DOHH2 (cell line): ENCODE measurements around the gene UBE2F.

Experiments used
- H3F3A ChIP-seq: fragments of 200-600 bp; sonication (generic), shearing (Covaris generic); 2 replicates; pipeline ENCODE4 v1.6.0; 2016; ENCODE audit warnings: antibody characterized with exemption, mild to moderate bottlenecking; ENCODE audit not compliant: control insufficient read depth, insufficient read depth
- H3K27ac ChIP-seq: fragments of 200-600 bp; sonication (generic); 2 replicates; pipeline ENCODE4 v1.5.1; 2014; ENCODE audit warnings: low read depth, mild to moderate bottlenecking, low read length, moderate library complexity
- H3K27me3 ChIP-seq: fragments of 200-600 bp; sonication (generic); 2 replicates; pipeline ENCODE4 v1.6.1; 2014; ENCODE audit warnings: mild to moderate bottlenecking, low read length, mixed read lengths; ENCODE audit not compliant: control insufficient read depth
- H3K36me3 ChIP-seq: fragments of 200-600 bp; sonication (generic); 2 replicates; pipeline ENCODE4 v1.6.1; 2014; ENCODE audit warnings: mild to moderate bottlenecking, low read length, moderate library complexity, mixed read lengths; ENCODE audit not compliant: control insufficient read depth
- H3K4me1 ChIP-seq: fragments of 200-600 bp; sonication (generic); 2 replicates; pipeline ENCODE4 v1.6.1; 2014; ENCODE audit warnings: mild to moderate bottlenecking, low read length, mixed read lengths; ENCODE audit not compliant: control insufficient read depth
- H3K4me2 ChIP-seq: fragments of 200-600 bp; sonication (generic); 2 replicates; pipeline ENCODE4 v1.6.0; 2014; ENCODE audit warnings: mild to moderate bottlenecking, low read length, moderate library complexity
- H3K4me3 ChIP-seq: fragments of 200-600 bp; sonication (generic); 2 replicates; pipeline ENCODE4 v1.5.1; 2014; ENCODE audit warnings: mild to moderate bottlenecking, low read length, mixed read lengths
- H3K79me2 ChIP-seq: fragments of 200-600 bp; sonication (generic); 2 replicates; pipeline ENCODE4 v1.6.1; 2014; ENCODE audit warnings: mild to moderate bottlenecking, low read length, mixed read lengths; ENCODE audit not compliant: control insufficient read depth
- H3K9me2 ChIP-seq: fragments of 200-600 bp; sonication (generic); replicated peaks from 2 replicates; pipeline ENCODE4 v1.6.1; 2014; ENCODE audit warnings: mild to moderate bottlenecking, low read length, mixed read lengths; ENCODE audit not compliant: control insufficient read depth
- H3K9me3 ChIP-seq: fragments of 200-600 bp; sonication (generic); 2 replicates; pipeline ENCODE4 v1.6.1; 2014; ENCODE audit warnings: antibody characterized with exemption, low read length, mixed read lengths; ENCODE audit not compliant: control insufficient read depth, insufficient read depth
- H4K20me1 ChIP-seq: fragments of 200-600 bp; sonication (generic); 2 replicates; pipeline ENCODE4 v1.6.0; 2014; ENCODE audit warnings: low read depth, mild to moderate bottlenecking, antibody characterized with exemption, low read length, moderate library complexity; ENCODE audit not compliant: control insufficient read depth, insufficient read depth
- EZH2phosphoT487 ChIP-seq: fragments of 200-600 bp; sonication (generic); IDR thresholded peaks from 2 replicates; pipeline ENCODE4 v1.6.1; 2017; ENCODE audit warnings: borderline replicate concordance, mild to moderate bottlenecking, antibody characterized with exemption, low read length, moderate library complexity, mixed read lengths
- TF ChIP-seq, protein P1 (sequence below): fragments of 200-600 bp; sonication (generic); IDR thresholded peaks from one replicate; pipeline ENCODE4 v1.5.1; 2014; ENCODE audit warnings: antibody characterized with exemption, mild to moderate bottlenecking, low read depth, low read length; ENCODE audit not compliant: poor library complexity, severe bottlenecking

Gene UBE2F

DNA sequence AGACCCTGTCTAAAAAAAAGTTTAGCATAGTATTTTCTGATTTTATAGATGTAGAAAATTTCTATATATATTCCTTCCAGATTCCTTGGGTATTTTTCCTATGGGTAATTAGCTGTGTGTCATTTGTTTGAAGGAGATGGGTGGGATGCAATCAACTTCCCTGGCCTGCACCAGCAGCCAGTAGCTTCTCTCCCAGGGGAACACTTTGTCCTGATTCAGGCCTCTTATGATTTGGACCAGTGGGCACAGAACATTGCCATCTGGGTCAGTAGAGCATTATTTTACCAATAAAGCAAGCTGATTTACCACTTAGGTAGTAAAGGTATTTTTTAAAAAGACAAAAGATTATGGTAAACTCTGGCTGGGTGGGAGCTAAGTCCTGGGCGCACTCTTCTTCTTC, 26.9 kb downstream of the UBE2F start:
- H3K79me2 ChIP-seq, result no peaks in the 10 kb centered on the region
- TF ChIP-seq, protein P1, sequence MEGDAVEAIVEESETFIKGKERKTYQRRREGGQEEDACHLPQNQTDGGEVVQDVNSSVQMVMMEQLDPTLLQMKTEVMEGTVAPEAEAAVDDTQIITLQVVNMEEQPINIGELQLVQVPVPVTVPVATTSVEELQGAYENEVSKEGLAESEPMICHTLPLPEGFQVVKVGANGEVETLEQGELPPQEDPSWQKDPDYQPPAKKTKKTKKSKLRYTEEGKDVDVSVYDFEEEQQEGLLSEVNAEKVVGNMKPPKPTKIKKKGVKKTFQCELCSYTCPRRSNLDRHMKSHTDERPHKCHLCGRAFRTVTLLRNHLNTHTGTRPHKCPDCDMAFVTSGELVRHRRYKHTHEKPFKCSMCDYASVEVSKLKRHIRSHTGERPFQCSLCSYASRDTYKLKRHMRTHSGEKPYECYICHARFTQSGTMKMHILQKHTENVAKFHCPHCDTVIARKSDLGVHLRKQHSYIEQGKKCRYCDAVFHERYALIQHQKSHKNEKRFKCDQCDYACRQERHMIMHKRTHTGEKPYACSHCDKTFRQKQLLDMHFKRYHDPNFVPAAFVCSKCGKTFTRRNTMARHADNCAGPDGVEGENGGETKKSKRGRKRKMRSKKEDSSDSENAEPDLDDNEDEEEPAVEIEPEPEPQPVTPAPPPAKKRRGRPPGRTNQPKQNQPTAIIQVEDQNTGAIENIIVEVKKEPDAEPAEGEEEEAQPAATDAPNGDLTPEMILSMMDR, result no peak
- no peak for TF ChIP-seq EZH2phosphoT487
- H3K9me3 ChIP-seq, result no peaks in the 10 kb centered on the region
- H3K4me3 ChIP-seq, result no peak overlapping the region
- H3K27me3 ChIP-seq, result no peaks in the 10 kb centered on the region
- no peaks in the 10 kb centered on the region for H3K9me2 ChIP-seq
- no peaks in the 10 kb centered on the region for H3K4me1 ChIP-seq
- H3K27ac ChIP-seq, result no peak overlapping the region
- H3K36me3 ChIP-seq, result no peaks in the 10 kb centered on the region
- no peaks in the 10 kb centered on the region for H4K20me1 ChIP-seq
- H3K4me2 ChIP-seq, result no peak overlapping the region
- H3F3A ChIP-seq, result no peaks in the 10 kb centered on the region

DNA sequence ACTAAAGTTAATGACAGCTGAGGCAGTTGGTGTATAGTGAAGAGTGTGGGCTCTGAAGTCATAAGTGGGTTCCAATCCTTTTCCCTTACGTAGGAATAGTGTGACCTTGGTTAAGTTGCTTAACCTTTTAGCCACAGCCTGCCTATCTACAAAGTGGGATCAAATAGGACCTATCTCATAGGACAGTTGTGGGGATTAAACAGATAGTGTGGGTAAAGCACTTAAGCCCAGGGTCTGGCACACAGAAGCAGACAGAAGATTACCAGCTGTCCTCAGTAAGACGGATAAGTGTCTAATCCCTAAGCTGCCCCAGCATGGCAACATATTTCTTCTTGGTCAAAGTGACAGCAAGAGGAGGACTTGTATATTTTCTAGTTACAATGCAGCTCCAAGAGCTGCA, 28.2 kb downstream of the UBE2F start:
- H4K20me1 ChIP-seq, result no peaks in the 10 kb centered on the region
- H3K4me2 ChIP-seq, result no peak overlapping the region
- H3K9me2 ChIP-seq, result no peaks in the 10 kb centered on the region
- TF ChIP-seq, protein P1, result no peak
- TF ChIP-seq EZH2phosphoT487, result no peak
- no peak overlapping the region for H3K4me3 ChIP-seq
- H3K27ac ChIP-seq, result no peak overlapping the region
- no peaks in the 10 kb centered on the region for H3K79me2 ChIP-seq
- no peaks in the 10 kb centered on the region for H3K4me1 ChIP-seq
- H3K27me3 ChIP-seq, result no peaks in the 10 kb centered on the region
- no peaks in the 10 kb centered on the region for H3K36me3 ChIP-seq
- no peaks in the 10 kb centered on the region for H3K9me3 ChIP-seq
- no peaks in the 10 kb centered on the region for H3F3A ChIP-seq

DNA sequence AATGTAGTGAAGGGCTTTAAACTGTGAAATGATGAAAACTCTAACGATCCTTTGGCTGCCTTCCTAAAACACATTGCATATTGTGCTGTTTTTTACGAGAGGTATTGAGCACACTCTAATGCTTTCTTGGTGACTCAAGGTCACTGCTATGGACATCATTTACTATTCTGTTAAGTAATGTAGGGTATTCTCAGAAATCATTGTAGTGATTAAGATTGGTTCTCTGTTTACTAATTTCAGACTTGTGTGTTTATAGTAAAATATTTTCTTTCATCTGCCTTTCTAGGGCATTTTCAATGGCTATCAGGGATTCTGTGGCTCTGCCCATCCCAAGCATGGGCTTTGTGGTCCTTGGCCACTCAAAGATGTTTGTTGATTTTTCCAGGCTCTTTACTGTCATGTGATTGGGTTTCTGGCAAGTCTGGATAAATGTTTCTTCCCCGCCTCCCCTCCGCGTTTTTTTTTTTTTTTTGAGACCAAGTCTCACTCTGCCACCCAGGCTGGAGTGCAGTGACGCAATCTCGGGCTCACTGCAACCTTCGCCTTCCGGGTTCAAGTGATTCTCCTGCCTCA, 29.3 kb downstream of the UBE2F start:
- Histone ChIP-seq H3K36me3 (no peaks in the 10 kb centered on the region), H3K4me2 (no peak overlapping the region), H3K4me1 (no peaks in the 10 kb centered on the region), H3F3A (no peaks in the 10 kb centered on the region), H3K27ac (no peak overlapping the region), H3K79me2 (no peaks in the 10 kb centered on the region), H3K27me3 (no peaks in the 10 kb centered on the region), H3K9me3 (no peaks in the 10 kb centered on the region), H4K20me1 (no peaks in the 10 kb centered on the region), H3K4me3 (no peak overlapping the region), H3K9me2 (no peaks in the 10 kb centered on the region)
- TF ChIP-seq EZH2phosphoT487, result no peak
- TF ChIP-seq, protein P1, result no peak

DNA sequence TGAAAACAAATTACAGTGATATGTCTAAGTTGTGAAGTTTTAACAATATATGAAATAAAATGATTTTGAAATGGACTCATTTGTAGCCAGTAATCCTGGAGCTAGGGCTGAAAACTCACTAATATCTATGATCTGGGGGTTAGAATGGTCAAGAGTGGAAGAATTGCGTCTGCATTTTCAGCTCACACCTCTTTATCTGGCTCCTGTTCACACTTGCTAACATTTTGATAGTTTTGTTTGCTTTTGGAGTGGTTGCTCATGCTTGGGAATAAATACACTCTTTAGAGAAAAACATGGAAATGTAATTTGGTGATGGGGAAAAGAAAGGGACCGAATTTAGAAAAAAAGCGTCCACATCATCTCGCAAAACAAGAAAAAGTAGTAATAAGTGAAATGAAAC, 30.7 kb downstream of the UBE2F start:
- Histone ChIP-seq H3K79me2 (no peaks in the 10 kb centered on the region), H3K9me2 (no peaks in the 10 kb centered on the region), H3K4me3 (no peak overlapping the region), H3K9me3 (no peaks in the 10 kb centered on the region), H3K4me2 (no peak overlapping the region), H4K20me1 (no peaks in the 10 kb centered on the region), H3K27me3 (no peaks in the 10 kb centered on the region), H3K36me3 (no peaks in the 10 kb centered on the region), H3K27ac (no peak overlapping the region), H3F3A (no peaks in the 10 kb centered on the region), H3K4me1 (no peaks in the 10 kb centered on the region)
- TF ChIP-seq EZH2phosphoT487, result no peak
- TF ChIP-seq, protein P1, result no peak
